ENCODE data around the gene PDSS2.

GRCh38 chr6:107357031-107357430 lies 102.3 kb downstream of the PDSS2 start:
- no peak for TF ChIP-seq NR2F2 (IDR thresholded peaks at IDR 0.05)
- no peak for TF ChIP-seq CTCF (IDR thresholded peaks at IDR 0.05; ENCODE audit: low read depth, low read length, missing input control)
- no peak for TF ChIP-seq ATF3 (IDR thresholded peaks at IDR 0.05)
- TF ChIP-seq YY1 (IDR thresholded peaks at IDR 0.05) = no peak
- no peak for TF ChIP-seq TAF1 (conservative IDR thresholded peaks at IDR 0.05)
- TF ChIP-seq ZBTB33 (IDR thresholded peaks at IDR 0.05) = no peak
- TF ChIP-seq JUND (IDR thresholded peaks at IDR 0.05) = no peak
- no peak for TF ChIP-seq GABPA (IDR thresholded peaks at IDR 0.05 in 1 of 2, conservative IDR thresholded peaks at IDR 0.05 in 1 of 2)
- no peak for TF ChIP-seq HNF4A (conservative IDR thresholded peaks at IDR 0.05)
- no peak for TF ChIP-seq FOXA2 (IDR thresholded peaks at IDR 0.05)
- no peak for TF ChIP-seq RAD21 (IDR thresholded peaks at IDR 0.05)
- TF ChIP-seq SP1 (IDR thresholded peaks at IDR 0.05) = no peak
- no peak for TF ChIP-seq REST (IDR thresholded peaks at IDR 0.05)
- no peak for TF ChIP-seq MAX (IDR thresholded peaks at IDR 0.05)
